ENCODE measurements around the gene STIM2. TPM values are rescaled to one million over a fixed set of nuclear protein-coding genes. Genes with fewer than 3 reads are reported as not detected.

The STIM2 gene
- total RNA-seq, 1 donor from 2014 or later: 43.9 TPM

DNA sequence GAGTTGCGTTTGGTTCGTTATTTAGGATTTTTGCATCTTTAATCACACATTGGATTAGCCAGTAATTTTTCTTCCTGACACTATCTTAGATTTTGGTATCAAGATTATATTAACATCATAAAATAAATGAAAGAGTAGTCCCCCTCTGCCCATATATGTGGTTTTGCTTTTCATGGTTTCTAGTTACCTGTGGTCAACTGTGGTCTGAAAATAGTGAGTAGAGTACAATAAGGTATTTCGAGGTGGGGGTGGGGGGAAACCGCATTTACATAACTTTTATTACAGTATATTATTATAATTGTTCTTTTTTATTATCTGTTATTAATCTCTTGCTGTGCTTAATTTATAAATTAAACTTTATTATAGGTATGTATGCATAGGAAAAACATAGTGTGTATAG lies 152.4 kb downstream of the STIM2 start:
- ATAC-seq (no peak), DNase-seq (no peak)
- no peak overlapping the region for H3K4me3 ChIP-seq
- TF ChIP-seq, protein P1, sequence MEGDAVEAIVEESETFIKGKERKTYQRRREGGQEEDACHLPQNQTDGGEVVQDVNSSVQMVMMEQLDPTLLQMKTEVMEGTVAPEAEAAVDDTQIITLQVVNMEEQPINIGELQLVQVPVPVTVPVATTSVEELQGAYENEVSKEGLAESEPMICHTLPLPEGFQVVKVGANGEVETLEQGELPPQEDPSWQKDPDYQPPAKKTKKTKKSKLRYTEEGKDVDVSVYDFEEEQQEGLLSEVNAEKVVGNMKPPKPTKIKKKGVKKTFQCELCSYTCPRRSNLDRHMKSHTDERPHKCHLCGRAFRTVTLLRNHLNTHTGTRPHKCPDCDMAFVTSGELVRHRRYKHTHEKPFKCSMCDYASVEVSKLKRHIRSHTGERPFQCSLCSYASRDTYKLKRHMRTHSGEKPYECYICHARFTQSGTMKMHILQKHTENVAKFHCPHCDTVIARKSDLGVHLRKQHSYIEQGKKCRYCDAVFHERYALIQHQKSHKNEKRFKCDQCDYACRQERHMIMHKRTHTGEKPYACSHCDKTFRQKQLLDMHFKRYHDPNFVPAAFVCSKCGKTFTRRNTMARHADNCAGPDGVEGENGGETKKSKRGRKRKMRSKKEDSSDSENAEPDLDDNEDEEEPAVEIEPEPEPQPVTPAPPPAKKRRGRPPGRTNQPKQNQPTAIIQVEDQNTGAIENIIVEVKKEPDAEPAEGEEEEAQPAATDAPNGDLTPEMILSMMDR (IDR thresholded peaks at IDR 0.05): no peak
- H3K9me3 ChIP-seq: no peaks in the 10 kb centered on the region
- H3K27me3 ChIP-seq (ENCODE audit: low read depth): no peaks in the 10 kb centered on the region
- peaks cover 7% of the 10 kb centered on the region for H3K36me3 ChIP-seq
- peaks cover 16% of the 10 kb centered on the region for H3K4me1 ChIP-seq
- no peak overlapping the region for H3K27ac ChIP-seq
- intact Hi-C loops (cut with DNase I): no loop called here

DNA sequence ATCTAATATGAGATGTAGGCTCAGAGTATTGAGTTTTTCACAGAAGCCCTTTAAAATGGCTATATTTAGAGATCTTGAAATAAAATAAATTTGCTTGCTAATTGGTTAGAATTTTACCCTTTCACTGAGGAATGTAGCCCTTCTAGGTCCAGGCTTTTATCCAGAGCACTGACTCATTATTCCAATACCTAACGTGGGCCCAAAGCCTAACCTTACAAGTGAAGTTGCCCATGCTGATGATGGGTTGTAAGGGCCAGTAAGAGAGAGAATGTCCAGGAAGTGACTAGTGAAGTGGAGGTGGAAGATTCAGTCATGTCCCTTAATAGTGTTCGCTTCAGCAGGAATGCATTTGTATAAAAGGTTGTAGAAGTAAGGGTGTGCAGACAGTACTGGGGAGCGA lies 155.9 kb downstream of the STIM2 start:
- no peaks in the 10 kb centered on the region for H3K9me3 ChIP-seq
- H3K36me3 ChIP-seq: peaks cover 36% of the 10 kb centered on the region
- intact Hi-C loops (cut with DNase I): no loop called here
- no peak overlapping the region for H3K4me3 ChIP-seq
- no peak for ATAC-seq
- no peak overlapping the region for H3K27ac ChIP-seq
- H3K27me3 ChIP-seq (ENCODE audit: low read depth): no peaks in the 10 kb centered on the region
- TF ChIP-seq, protein P1 (IDR thresholded peaks at IDR 0.05): no peak
- no peak for DNase-seq
- H3K4me1 ChIP-seq: no peaks in the 10 kb centered on the region

- no peaks in the 10 kb centered on the region for H3K4me1 ChIP-seq
- H3K4me3 ChIP-seq: no peak overlapping the region
- H3K9me3 ChIP-seq: no peaks in the 10 kb centered on the region
- intact Hi-C loops (cut with DNase I): no loop called here
- H3K27ac ChIP-seq: no peak overlapping the region
- TF ChIP-seq, protein P1 (IDR thresholded peaks at IDR 0.05): no peak
- no peak for DNase-seq
- H3K36me3 ChIP-seq: peaks cover 46% of the 10 kb centered on the region
- H3K27me3 ChIP-seq (ENCODE audit: low read depth): no peaks in the 10 kb centered on the region
- ATAC-seq: no peak
Measured at GRCh38 chr4:27017623-27018022, 157.0 kb downstream of the STIM2 start.

- no peak for DNase-seq
- ATAC-seq: no peak
- intact Hi-C loops (cut with DNase I): no loop called here
- no peaks in the 10 kb centered on the region for H3K4me1 ChIP-seq
- no peaks in the 10 kb centered on the region for H3K27me3 ChIP-seq (ENCODE audit: low read depth)
- H3K4me3 ChIP-seq: no peak overlapping the region
- TF ChIP-seq, protein P1 (IDR thresholded peaks at IDR 0.05): no peak
- no peaks in the 10 kb centered on the region for H3K9me3 ChIP-seq
- peaks cover 50% of the 10 kb centered on the region for H3K36me3 ChIP-seq
- no peak overlapping the region for H3K27ac ChIP-seq
Measured at GRCh38 chr4:27018076-27018475, 157.4 kb downstream of the STIM2 start.

- H3K4me3 ChIP-seq: no peak overlapping the region
- ATAC-seq: no peak
- H3K9me3 ChIP-seq: no peaks in the 10 kb centered on the region
- no peak overlapping the region for H3K27ac ChIP-seq
- peaks cover 58% of the 10 kb centered on the region for H3K36me3 ChIP-seq
- intact Hi-C loops (cut with DNase I): no loop called here
- TF ChIP-seq, protein P1 (IDR thresholded peaks at IDR 0.05): no peak
- no peaks in the 10 kb centered on the region for H3K27me3 ChIP-seq (ENCODE audit: low read depth)
- DNase-seq: no peak
- H3K4me1 ChIP-seq: no peaks in the 10 kb centered on the region
Measured at GRCh38 chr4:27018910-27019309, 158.3 kb downstream of the STIM2 start.

GRCh38 chr4:27019766-27020165 lies 159.1 kb downstream of the STIM2 start:
- no peak for DNase-seq
- intact Hi-C loops (cut with DNase I): no loop called here
- H3K36me3 ChIP-seq: peaks cover 58% of the 10 kb centered on the region
- no peaks in the 10 kb centered on the region for H3K27me3 ChIP-seq (ENCODE audit: low read depth)
- no peak for ATAC-seq
- no peaks in the 10 kb centered on the region for H3K9me3 ChIP-seq
- H3K4me1 ChIP-seq: no peaks in the 10 kb centered on the region
- TF ChIP-seq, protein P1 (IDR thresholded peaks at IDR 0.05): no peak
- H3K4me3 ChIP-seq: no peak overlapping the region
- no peak overlapping the region for H3K27ac ChIP-seq

Data from lower lobe of right lung (tissue), 2 donors.